ENCODE data around the gene XPR1.
"Not testable (repeated sequence)": the region's sequence is repeated elsewhere in the genome, so short reads cannot be mapped to it uniquely, and the experiment has no call there.

Gene XPR1

GRCh38 chr1:180628646-180629045, 3.2 kb upstream of the XPR1 start:
- Mint-ChIP-seq H3K27ac (no peak overlapping the region), H3K4me1 (peaks cover 9% of the 10 kb centered on the region), H3K27me3 (peaks cover 26% of the 10 kb centered on the region), H3K9me3 (no peaks in the 10 kb centered on the region), H3K36me3 (no peaks in the 10 kb centered on the region), H3K4me3 (no peak overlapping the region)
- ATAC-seq = no peak

GRCh38 chr1:180630408-180631193, 1.2 kb upstream of the XPR1 start:
- H3K9me3 Mint-ChIP-seq = no peaks in the 10 kb centered on the region
- no peaks in the 10 kb centered on the region for H3K36me3 Mint-ChIP-seq
- H3K27ac Mint-ChIP-seq = no peak overlapping the region
- peaks cover 9% of the 10 kb centered on the region for H3K4me1 Mint-ChIP-seq
- no peak for ATAC-seq
- H3K27me3 Mint-ChIP-seq = peaks cover 15% of the 10 kb centered on the region
- H3K4me3 Mint-ChIP-seq = no peak overlapping the region

- ATAC-seq = no peak
- Mint-ChIP-seq H3K27ac (no peak overlapping the region), H3K4me3 (no peak overlapping the region), H3K36me3 (no peaks in the 10 kb centered on the region), H3K27me3 (peaks cover 8% of the 10 kb centered on the region), H3K9me3 (no peaks in the 10 kb centered on the region), H3K4me1 (peaks cover 9% of the 10 kb centered on the region)
Measured at GRCh38 chr1:180631194-180631765, 542 bp upstream of the XPR1 start.

- H3K27ac Mint-ChIP-seq = no peak overlapping the region
- ATAC-seq = peak; percentile 63
- no peak overlapping the region for H3K4me3 Mint-ChIP-seq
- peaks cover under 1% of the 10 kb centered on the region for H3K27me3 Mint-ChIP-seq
- no peaks in the 10 kb centered on the region for H3K36me3 Mint-ChIP-seq
- no peaks in the 10 kb centered on the region for H3K9me3 Mint-ChIP-seq
- peaks cover 9% of the 10 kb centered on the region for H3K4me1 Mint-ChIP-seq
Measured at GRCh38 chr1:180632326-180633056, 669 bp downstream of the XPR1 start.

GRCh38 chr1:180633057-180634056, 1.5 kb downstream of the XPR1 start:
- ATAC-seq = no peak
- Mint-ChIP-seq H3K36me3 (no peaks in the 10 kb centered on the region), H3K4me1 (peaks cover 9% of the 10 kb centered on the region)

GRCh38 chr1:180636138-180636537, 4.3 kb downstream of the XPR1 start:
- H3K4me1 Mint-ChIP-seq = peaks cover 10% of the 10 kb centered on the region
- H3K4me3 Mint-ChIP-seq = no peak overlapping the region
- peaks cover 6% of the 10 kb centered on the region for H3K36me3 Mint-ChIP-seq
- no peaks in the 10 kb centered on the region for H3K9me3 Mint-ChIP-seq
- H3K27ac Mint-ChIP-seq = no peak overlapping the region
- no peaks in the 10 kb centered on the region for H3K27me3 Mint-ChIP-seq
- ATAC-seq = no peak

More at GRCh38 chr1:180633057-180634056, 1.5 kb downstream of the XPR1 start:
- Mint-ChIP-seq H3K9me3 (no peaks in the 10 kb centered on the region), H3K27me3 (no peaks in the 10 kb centered on the region), H3K27ac (no peak overlapping the region), H3K4me3 (no peak overlapping the region)

- no peak for ATAC-seq
- peaks cover 24% of the 10 kb centered on the region for H3K4me1 Mint-ChIP-seq
Measured at GRCh38 chr1:180639871-180640270, 8.0 kb downstream of the XPR1 start.

GRCh38 chr1:180640531-180640949, 8.7 kb downstream of the XPR1 start:
- Mint-ChIP-seq H3K36me3 (peaks cover 12% of the 10 kb centered on the region), H3K9me3 (no peaks in the 10 kb centered on the region), H3K4me3 (no peak overlapping the region), H3K27ac (no peak overlapping the region), H3K4me1 (peaks cover 30% of the 10 kb centered on the region), H3K27me3 (no peaks in the 10 kb centered on the region)
- no peak for ATAC-seq

More at GRCh38 chr1:180639871-180640270, 8.0 kb downstream of the XPR1 start:
- H3K27ac Mint-ChIP-seq = no peak overlapping the region
- no peaks in the 10 kb centered on the region for H3K9me3 Mint-ChIP-seq
- no peaks in the 10 kb centered on the region for H3K27me3 Mint-ChIP-seq
- no peak overlapping the region for H3K4me3 Mint-ChIP-seq
- H3K36me3 Mint-ChIP-seq = peaks cover 12% of the 10 kb centered on the region

GRCh38 chr1:180641662-180642061, 9.8 kb downstream of the XPR1 start:
- peaks cover 40% of the 10 kb centered on the region for H3K4me1 Mint-ChIP-seq
- no peak for ATAC-seq
- H3K4me3 Mint-ChIP-seq = no peak overlapping the region
- no peaks in the 10 kb centered on the region for H3K27me3 Mint-ChIP-seq
- H3K27ac Mint-ChIP-seq = no peak overlapping the region
- H3K36me3 Mint-ChIP-seq = peaks cover 19% of the 10 kb centered on the region
- H3K9me3 Mint-ChIP-seq = no peaks in the 10 kb centered on the region

- Mint-ChIP-seq H3K4me3 (no peak overlapping the region), H3K27ac (no peak overlapping the region), H3K9me3 (no peaks in the 10 kb centered on the region), H3K4me1 (peaks cover 40% of the 10 kb centered on the region), H3K36me3 (peaks cover 19% of the 10 kb centered on the region), H3K27me3 (no peaks in the 10 kb centered on the region)
- ATAC-seq = no peak
Measured at GRCh38 chr1:180642781-180643180, 11.0 kb downstream of the XPR1 start.

- Mint-ChIP-seq H3K9me3 (no peaks in the 10 kb centered on the region), H3K27me3 (no peaks in the 10 kb centered on the region), H3K4me1 (peaks cover 40% of the 10 kb centered on the region), H3K36me3 (peaks cover 19% of the 10 kb centered on the region), H3K4me3 (no peak overlapping the region), H3K27ac (no peak overlapping the region)
- no peak for ATAC-seq
Measured at GRCh38 chr1:180643693-180644092, 11.9 kb downstream of the XPR1 start.

GRCh38 chr1:180644526-180645192, 12.8 kb downstream of the XPR1 start:
- Mint-ChIP-seq H3K27ac (no peak overlapping the region), H3K27me3 (no peaks in the 10 kb centered on the region), H3K9me3 (no peaks in the 10 kb centered on the region), H3K36me3 (peaks cover 19% of the 10 kb centered on the region), H3K4me3 (no peak overlapping the region), H3K4me1 (peaks cover 46% of the 10 kb centered on the region)
- no peak for ATAC-seq

- Mint-ChIP-seq H3K36me3 (peaks cover 19% of the 10 kb centered on the region), H3K4me1 (peaks cover 51% of the 10 kb centered on the region)
- H3K9me3 Mint-ChIP-seq, ATAC-seq, H3K27ac Mint-ChIP-seq, H3K27me3 Mint-ChIP-seq, H3K4me3 Mint-ChIP-seq: not testable (repeated sequence)
Measured at GRCh38 chr1:180645261-180645660, 13.4 kb downstream of the XPR1 start.

GRCh38 chr1:180646093-180646492, 14.3 kb downstream of the XPR1 start:
- no peaks in the 10 kb centered on the region for H3K27me3 Mint-ChIP-seq
- no peak overlapping the region for H3K27ac Mint-ChIP-seq
- H3K36me3 Mint-ChIP-seq = peaks cover 13% of the 10 kb centered on the region
- H3K4me1 Mint-ChIP-seq = peaks cover 47% of the 10 kb centered on the region
- peaks cover 2% of the 10 kb centered on the region for H3K9me3 Mint-ChIP-seq
- H3K4me3 Mint-ChIP-seq = no peak overlapping the region
- ATAC-seq = no peak
